Neuronal stem cell (in vitro differentiated cells): ENCODE data around the gene AACS.
"Not testable (repeated sequence)": the region's sequence is repeated elsewhere in the genome, so short reads cannot be mapped to it uniquely, and the experiment has no call there.

Source experiments
- DNase-seq: peaks from one replicate; pipeline ENCODE4 v3.0.0-alpha.2; 2013; ENCODE audit warnings: low spot score
- H2AFZ ChIP-seq: one replicate; pipeline ENCODE4 v1.6.1; 2013; ENCODE audit warnings: mild to moderate bottlenecking, low read length, inconsistent platforms
- H2AK5ac ChIP-seq: 2 replicates; pipeline ENCODE4 v1.6.1; 2013; ENCODE audit warnings: low read depth, mild to moderate bottlenecking, inconsistent platforms, low read length, moderate library complexity, mixed read lengths
- H2BK120ac ChIP-seq: 2 replicates; pipeline ENCODE4 v1.6.1; 2013; ENCODE audit warnings: low read depth, mild to moderate bottlenecking, inconsistent platforms, low read length, moderate library complexity, mixed read lengths
- H2BK12ac ChIP-seq: one replicate; pipeline ENCODE4 v1.6.1; 2013; ENCODE audit warnings: low read length, inconsistent platforms
- H2BK15ac ChIP-seq: 2 replicates; pipeline ENCODE4 v1.6.1; 2013; ENCODE audit warnings: mild to moderate bottlenecking, low read length, inconsistent platforms, mixed read lengths
- H2BK5ac ChIP-seq: one replicate; pipeline ENCODE4 v1.6.1; 2013; ENCODE audit warnings: inconsistent platforms, mild to moderate bottlenecking, low read length, moderate library complexity
- H3K14ac ChIP-seq: one replicate; pipeline ENCODE4 v1.6.1; 2013; ENCODE audit warnings: low read length, inconsistent platforms
- H3K18ac ChIP-seq: 2 replicates; pipeline ENCODE4 v1.6.1; 2013; ENCODE audit warnings: low read length, inconsistent platforms
- H3K23ac ChIP-seq: 2 replicates; pipeline ENCODE4 v1.6.1; 2013; ENCODE audit warnings: low read depth, mild to moderate bottlenecking, mixed read lengths, low read length, inconsistent platforms; ENCODE audit not compliant: poor library complexity
- H3K27ac ChIP-seq: replicated peaks from 3 replicates; pipeline ENCODE4 v1.5.1; 2013; ENCODE audit warnings: low read length, inconsistent platforms
- H3K27me3 ChIP-seq, 3 experiments: 2 replicates each; pipeline ENCODE4 v1.6.1; 2013; ENCODE audit warnings: low read length in 3 of 3, mild to moderate bottlenecking in 2 of 3, inconsistent platforms in 1 of 3, low read depth in 1 of 3, mixed read lengths in 1 of 3, moderate library complexity in 1 of 3; ENCODE audit not compliant: control insufficient read depth in 3 of 3, insufficient read depth in 3 of 3
- H3K36me3 ChIP-seq, 2 donors: replicated peaks in 1 of 2; 2 replicates each; pipeline ENCODE4 v1.6.1; 2013; ENCODE audit warnings: low read length in 2 of 2; ENCODE audit not compliant: control insufficient read depth in 2 of 2, insufficient read depth in 2 of 2
- H3K4ac ChIP-seq: 2 replicates; pipeline ENCODE4 v1.6.1; 2013; ENCODE audit warnings: inconsistent platforms, mild to moderate bottlenecking, low read length, moderate library complexity
- H3K4me1 ChIP-seq, 2 donors: 1 replicate in 1 of 2; 2 replicates in 1 of 2; pipeline ENCODE4 v1.6.1; 2013; ENCODE audit warnings: low read length in 2 of 2, low read depth in 1 of 2; ENCODE audit not compliant: control insufficient read depth in 2 of 2, insufficient read depth in 1 of 2
- H3K4me2 ChIP-seq: one replicate; pipeline ENCODE4 v1.6.1; 2013; ENCODE audit warnings: mild to moderate bottlenecking, low read length, inconsistent platforms; ENCODE audit not compliant: insufficient read depth, poor library complexity, severe bottlenecking
- H3K4me3 ChIP-seq, 2 donors: 2 replicates each; pipeline ENCODE4 v1.5.1; 2013; ENCODE audit warnings: low read length in 2 of 2, mild to moderate bottlenecking in 2 of 2, inconsistent platforms in 1 of 2, moderate library complexity in 1 of 2
- H3K79me1 ChIP-seq: one replicate; pipeline ENCODE4 v1.6.1; 2013; ENCODE audit warnings: low read depth, mild to moderate bottlenecking, inconsistent platforms, low read length, moderate library complexity
- H3K9ac ChIP-seq: one replicate; pipeline ENCODE4 v1.6.1; 2013; ENCODE audit warnings: mild to moderate bottlenecking, low read depth, low read length, inconsistent platforms; ENCODE audit not compliant: poor library complexity
- H3K9me3 ChIP-seq, 2 donors: replicated peaks in 1 of 2; 2 replicates each; pipeline versions ENCODE3 to v1.6.1; 2013; ENCODE audit warnings: low read length in 2 of 2, mild to moderate bottlenecking in 2 of 2, inconsistent platforms in 1 of 2, low read depth in 1 of 2, mixed read lengths in 1 of 2, moderate library complexity in 1 of 2; ENCODE audit not compliant: control insufficient read depth in 2 of 2, insufficient read depth in 1 of 2
- H4K8ac ChIP-seq: one replicate; pipeline ENCODE4 v1.6.1; 2013; ENCODE audit warnings: low read depth, mild to moderate bottlenecking, inconsistent platforms, low read length, moderate library complexity
- H4K91ac ChIP-seq: one replicate; pipeline ENCODE4 v1.6.1; 2013; ENCODE audit warnings: low read length, low read depth, mild to moderate bottlenecking, inconsistent platforms; ENCODE audit not compliant: poor library complexity
- WGBS, 2 donors: extraction: QIAGEN DNeasy Blood & Tissue Kit; methylation state at CpG; one replicate each; pipeline ENCODE4 v1.1.7; 2013; ENCODE audit warnings: missing lambda C conversion rate in 2 of 2, mixed read lengths in 1 of 2; ENCODE audit not compliant: insufficient read length in 2 of 2, insufficient replicate concordance in 1 of 2; ENCODE audit errors: extremely low coverage in 2 of 2; 5-methylcytosine and 5-hydroxymethylcytosine counted together

The AACS gene

DNA sequence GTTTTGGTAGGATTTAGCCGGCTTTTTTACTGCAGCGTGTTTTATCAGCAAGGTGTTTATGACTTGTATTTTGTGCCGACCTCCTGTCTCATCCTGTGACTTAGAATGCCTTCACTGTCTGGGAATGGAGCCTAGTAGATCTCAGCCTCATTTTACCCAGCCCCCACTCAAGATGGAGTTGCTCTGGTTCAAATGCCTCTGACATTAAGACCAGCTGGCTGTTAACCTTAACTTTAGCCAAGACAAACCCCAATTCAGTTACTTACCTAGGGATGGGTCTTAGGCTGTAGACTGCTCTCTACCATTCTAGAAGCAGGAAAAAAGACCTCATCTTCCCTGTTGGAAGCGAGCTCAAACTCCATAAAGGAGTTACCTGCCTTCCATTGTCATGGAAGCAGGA lies 1.7 kb upstream of the AACS start:
- not testable (repeated sequence) for H2BK5ac ChIP-seq, H2AK5ac ChIP-seq, H3K4me2 ChIP-seq, H3K23ac ChIP-seq, H2BK12ac ChIP-seq, H3K4ac ChIP-seq, H3K27ac ChIP-seq, H3K14ac ChIP-seq, H2AFZ ChIP-seq, H4K91ac ChIP-seq, H3K79me1 ChIP-seq, H3K4me3 ChIP-seq, DNase-seq, H2BK15ac ChIP-seq, H3K9me3 ChIP-seq, H3K18ac ChIP-seq, H3K36me3 ChIP-seq, H4K8ac ChIP-seq, H3K9ac ChIP-seq, H2BK120ac ChIP-seq
- H3K4me1 ChIP-seq = peaks cover 12% of the 10 kb centered on the region in 2 donors
- no CpG with 5 or more reads among the region's 4 CpGs for WGBS, 2 donors
- H3K27me3 ChIP-seq = peaks cover 0 to 17% (median 0%) of the 10 kb centered on the region in 3 experiments

DNA sequence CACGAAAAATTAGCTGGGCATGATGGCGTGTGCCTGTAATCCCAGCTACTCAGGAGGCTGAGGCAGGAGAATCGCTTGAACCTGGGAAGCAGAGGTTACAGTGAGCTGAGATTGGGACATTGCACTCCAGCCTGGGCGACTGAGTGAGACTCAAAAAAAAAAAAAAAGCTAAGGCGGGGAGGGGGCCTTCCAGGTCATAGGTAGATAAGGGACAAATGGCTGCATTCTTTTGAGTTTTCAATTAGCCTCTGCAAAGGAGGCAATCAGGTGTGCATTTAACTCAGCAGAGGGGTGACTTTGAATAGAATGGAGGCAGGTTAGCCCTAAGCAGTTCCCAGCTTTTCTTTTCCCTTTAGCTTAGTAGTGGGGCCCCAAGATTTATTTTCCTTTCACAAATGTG lies 743 bp upstream of the AACS start:
- Histone ChIP-seq H3K14ac (no peak overlapping the region), H3K79me1 (peaks cover 7% of the 10 kb centered on the region), H2BK15ac (no peak overlapping the region), H3K9ac (no peak overlapping the region), H2AK5ac (no peak overlapping the region), H3K4me2 (peak overlapping the region; percentile 77), H3K4me1 (peaks cover 12 to 13% of the 10 kb centered on the region in 2 donors), H3K4me3 (peak overlapping the region in 1 of 2 donors; percentile 69), H3K27me3 (peaks cover 0 to 17% (median 0%) of the 10 kb centered on the region in 3 experiments), H4K91ac (no peak overlapping the region), H3K4ac (no peak overlapping the region), H3K9me3 (peaks cover 0 to 5% of the 10 kb centered on the region in 2 donors), H3K36me3 (peaks cover 0 to 6% of the 10 kb centered on the region in 2 donors), H2BK12ac (no peak overlapping the region), H2BK120ac (no peak overlapping the region), H2BK5ac (no peak overlapping the region), H3K18ac (no peak overlapping the region), H3K23ac (no peak overlapping the region), H2AFZ (peak overlapping the region; percentile 100), H4K8ac (no peak overlapping the region), H3K27ac (no peak overlapping the region)
- no peak for DNase-seq
- WGBS, 2 donors = no CpG with 5 or more reads among the region's 5 CpGs

DNA sequence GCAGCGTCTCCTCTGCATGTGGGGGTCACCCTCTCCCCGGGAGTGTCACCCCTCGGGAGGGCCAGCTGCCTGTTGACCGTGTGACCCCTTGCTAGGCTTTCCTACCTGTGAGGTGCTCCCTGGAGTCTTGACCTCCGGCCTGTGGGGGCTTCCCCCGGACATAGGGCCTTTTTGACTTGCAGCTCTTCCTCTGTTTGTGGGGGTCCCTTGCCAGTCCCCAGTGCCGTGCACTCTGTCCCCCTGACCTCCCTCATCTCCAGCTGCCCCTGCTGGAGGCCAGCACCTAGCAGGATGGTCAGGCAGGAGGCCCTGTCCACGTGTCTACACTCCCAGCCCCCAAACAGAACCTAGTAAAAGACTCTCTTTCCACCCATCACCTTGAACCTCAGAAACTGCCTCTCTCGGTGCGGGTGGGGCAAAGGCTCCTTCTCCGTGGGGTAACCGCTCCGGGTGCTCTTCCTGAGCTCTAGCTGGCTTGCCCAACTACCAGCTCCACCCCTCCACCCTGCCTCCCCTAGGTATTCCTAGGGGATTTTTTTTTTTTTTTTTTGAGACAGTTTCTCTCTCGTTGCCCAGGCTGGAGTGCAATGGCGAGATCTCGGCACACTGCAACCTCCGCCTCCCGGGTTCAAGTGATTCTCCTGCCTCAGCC lies 810 bp downstream of the AACS start:
- no peak overlapping the region for H4K8ac ChIP-seq
- H3K27ac ChIP-seq = no peak overlapping the region
- H3K4me1 ChIP-seq = peaks cover 12 to 15% of the 10 kb centered on the region in 2 donors
- H3K79me1 ChIP-seq = peaks cover 7% of the 10 kb centered on the region
- peak overlapping the region; percentile 69 to 87 for H3K4me3 ChIP-seq
- H2BK120ac ChIP-seq = no peak overlapping the region
- H4K91ac ChIP-seq = no peak overlapping the region
- peak overlapping the region; percentile 100 for H2AFZ ChIP-seq
- H2BK12ac ChIP-seq = no peak overlapping the region
- H3K4me2 ChIP-seq = peak overlapping the region; percentile 75
- H2BK15ac ChIP-seq = no peak overlapping the region
- peak overlapping the region; percentile 89 for H2AK5ac ChIP-seq
- H3K27me3 ChIP-seq = peaks cover 0 to 15% (median 0%) of the 10 kb centered on the region in 3 experiments
- H3K9ac ChIP-seq = peak overlapping the region; percentile 88
- peak overlapping the region; percentile 89 for H3K23ac ChIP-seq
- no CpG with 5 or more reads among the region's 18 CpGs for WGBS, 2 donors
- H3K18ac ChIP-seq = peak overlapping the region; percentile 98
- no peak overlapping the region for H3K4ac ChIP-seq
- DNase-seq = no peak
- peak overlapping the region; percentile 94 for H3K14ac ChIP-seq
- H2BK5ac ChIP-seq = peak overlapping the region; percentile 56
- H3K9me3 ChIP-seq = peaks cover 0 to 3% of the 10 kb centered on the region in 2 donors
- peaks cover 0 to 12% of the 10 kb centered on the region in 2 donors for H3K36me3 ChIP-seq

DNA sequence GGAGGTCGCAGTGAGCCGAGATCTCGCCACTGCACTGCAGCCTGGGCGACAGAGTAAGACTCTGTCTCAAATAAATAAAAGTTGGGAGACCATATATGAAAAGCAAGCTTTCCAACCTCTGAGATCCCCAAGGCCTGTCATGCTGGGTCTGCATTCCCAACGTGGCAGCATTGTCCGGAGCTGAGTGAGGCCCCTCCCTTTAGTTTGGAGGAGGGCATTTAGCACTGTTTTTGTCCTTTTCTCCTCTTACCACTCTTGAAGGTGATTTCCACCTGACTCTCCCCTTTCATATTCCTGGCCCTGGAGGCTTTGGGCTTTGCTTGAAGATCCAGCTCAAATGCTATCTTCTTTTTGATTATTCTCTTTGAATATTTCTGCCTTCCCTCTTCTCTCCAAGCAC lies 3.2 kb downstream of the AACS start:
- peaks cover 0 to 8% (median 0%) of the 10 kb centered on the region in 3 experiments for H3K27me3 ChIP-seq
- no peak overlapping the region for H3K4me2 ChIP-seq
- H3K4me1 ChIP-seq = peaks cover 12 to 15% of the 10 kb centered on the region in 2 donors
- no peak overlapping the region for H3K9ac ChIP-seq
- WGBS, 2 donors = no CpG with 5 or more reads among the region's 6 CpGs
- no peak overlapping the region for H3K4me3 ChIP-seq
- H2BK15ac ChIP-seq = no peak overlapping the region
- no peak overlapping the region for H2BK5ac ChIP-seq
- peaks cover 7% of the 10 kb centered on the region for H3K79me1 ChIP-seq
- H2BK12ac ChIP-seq = no peak overlapping the region
- H2BK120ac ChIP-seq = no peak overlapping the region
- H4K8ac ChIP-seq = no peak overlapping the region
- H3K9me3 ChIP-seq = no peaks in the 10 kb centered on the region
- no peak overlapping the region for H4K91ac ChIP-seq
- H2AFZ ChIP-seq = no peak overlapping the region
- H3K14ac ChIP-seq = no peak overlapping the region
- H3K27ac ChIP-seq = no peak overlapping the region
- no peak overlapping the region for H3K18ac ChIP-seq
- H3K23ac ChIP-seq = no peak overlapping the region
- no peak for DNase-seq
- H3K4ac ChIP-seq = no peak overlapping the region
- peaks cover 0 to 27% of the 10 kb centered on the region in 2 donors for H3K36me3 ChIP-seq
- no peak overlapping the region for H2AK5ac ChIP-seq
